ACC112 (cell line): ENCODE data around the gene CHST11.
"Not testable (repeated sequence)": the region's sequence is repeated elsewhere in the genome, so short reads cannot be mapped to it uniquely, and the experiment has no call there.

Experiments
- H2AFZ ChIP-seq: fragments of 200-600 bp; sonication (generic); one replicate; pipeline ENCODE4 v1.6.0; 2017; ENCODE audit warnings: antibody characterized with exemption, low read length; ENCODE audit not compliant: unreplicated experiment
- H3K27ac ChIP-seq: fragments of 200-600 bp; sonication (generic); 2 replicates; pipeline ENCODE4 v1.5.1; 2014; ENCODE audit warnings: low read depth, mild to moderate bottlenecking, antibody characterized with exemption, low read length, moderate library complexity
- H3K27me3 ChIP-seq: fragments of 200-600 bp; sonication (generic); 2 replicates; pipeline ENCODE4 v1.6.1; 2014; ENCODE audit warnings: mild to moderate bottlenecking, antibody characterized with exemption, low read length, moderate library complexity, mixed read lengths; ENCODE audit not compliant: insufficient read depth
- H3K36me3 ChIP-seq: fragments of 200-600 bp; sonication (generic); 2 replicates; pipeline ENCODE4 v1.6.1; 2016; ENCODE audit warnings: mild to moderate bottlenecking, antibody characterized with exemption, low read length, moderate library complexity, mixed read lengths; ENCODE audit not compliant: insufficient read depth
- H3K4me1 ChIP-seq: fragments of 200-600 bp; sonication (generic); one replicate; pipeline ENCODE4 v1.6.1; 2016; ENCODE audit warnings: low read length, mixed read lengths; ENCODE audit not compliant: insufficient read depth, unreplicated experiment, control insufficient read depth
- H3K4me3 ChIP-seq: fragments of 200-600 bp; sonication (generic); 2 replicates; pipeline ENCODE4 v1.5.1; 2014; ENCODE audit warnings: mild to moderate bottlenecking, low read depth, low read length
- H3K79me2 ChIP-seq: fragments of 200-600 bp; sonication (generic); one replicate; pipeline ENCODE4 v1.6.0; 2016; ENCODE audit warnings: low read length; ENCODE audit not compliant: control insufficient read depth, unreplicated experiment, insufficient read depth

Gene CHST11

DNA sequence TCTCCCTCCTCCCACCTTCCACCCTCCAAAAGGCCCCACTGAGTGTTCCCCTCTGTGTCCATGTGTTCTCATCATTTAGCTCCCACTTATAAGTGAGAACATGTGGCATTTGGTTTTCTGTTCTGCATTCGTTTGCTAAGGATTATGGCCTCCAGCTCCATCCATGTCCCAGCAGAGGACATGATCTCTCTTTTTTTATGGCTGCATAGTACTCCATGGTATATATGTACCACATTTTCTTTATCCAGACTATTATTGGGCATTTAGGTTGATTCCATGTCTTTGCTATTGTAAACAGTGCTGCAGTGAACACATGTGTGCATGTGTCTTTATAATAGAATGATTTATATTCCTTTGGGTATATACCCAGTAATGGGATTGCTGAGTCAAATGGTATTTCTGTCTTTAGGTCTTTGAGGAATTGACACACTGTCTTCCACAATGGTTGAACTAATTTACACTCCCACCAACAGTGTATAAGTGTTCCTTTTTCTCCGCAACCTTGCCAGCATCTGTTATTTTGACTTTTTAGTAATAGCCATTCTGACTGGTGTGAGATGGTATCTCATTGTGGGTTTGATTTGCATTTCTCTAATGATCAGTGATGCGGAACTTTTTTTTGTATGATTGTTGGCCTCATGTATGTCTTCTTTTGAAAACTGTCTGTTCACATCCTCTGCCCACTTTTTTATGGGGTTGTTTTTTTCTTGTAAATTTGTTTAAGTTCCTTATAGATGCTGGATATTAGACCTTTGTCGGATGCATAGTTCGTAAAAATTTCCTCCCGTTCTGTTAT lies 287.2 kb downstream of the CHST11 start:
- H3K79me2 ChIP-seq = not testable (repeated sequence)

DNA sequence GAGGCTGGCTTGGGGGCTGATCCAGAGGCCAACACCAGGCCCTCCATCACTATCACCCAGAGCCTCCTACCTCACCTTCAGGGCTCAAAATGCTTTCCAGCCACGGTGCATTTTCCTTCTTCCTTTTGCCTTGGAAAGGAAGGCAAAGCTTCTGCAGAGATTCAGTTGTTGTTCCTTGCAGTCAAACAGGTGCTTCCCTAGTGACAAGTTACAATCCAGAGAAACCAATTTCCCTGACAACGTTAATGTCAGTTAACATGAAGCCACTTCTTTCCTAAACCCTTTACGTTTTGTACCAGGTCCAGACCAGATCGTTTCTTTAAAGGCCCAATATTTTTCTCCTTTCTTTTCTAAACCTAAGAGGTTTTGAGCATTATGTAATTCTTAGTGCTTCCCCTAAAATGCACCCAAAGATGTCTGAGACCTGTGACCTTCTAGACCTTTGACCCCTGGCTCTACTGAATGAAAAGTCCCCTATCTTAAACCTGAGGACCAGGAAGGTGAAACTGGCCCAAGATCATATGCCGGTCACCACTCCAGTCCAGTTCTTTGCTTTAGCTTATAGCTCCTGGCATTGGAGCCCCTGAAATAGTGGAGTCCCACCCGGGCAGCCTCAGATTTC lies 289.8 kb downstream of the CHST11 start:
- no peaks in the 10 kb centered on the region for H3K27me3 ChIP-seq
- H3K36me3 ChIP-seq = no peaks in the 10 kb centered on the region
- H3K79me2 ChIP-seq = no peaks in the 10 kb centered on the region
- no peak overlapping the region for H3K27ac ChIP-seq
- no peak overlapping the region for H2AFZ ChIP-seq
- H3K4me1 ChIP-seq = no peaks in the 10 kb centered on the region
- H3K4me3 ChIP-seq = no peak overlapping the region

More for the DNA sequence above, 287.2 kb downstream of the CHST11 start:
- H3K36me3 ChIP-seq, H3K4me3 ChIP-seq, H3K27ac ChIP-seq, H3K27me3 ChIP-seq, H2AFZ ChIP-seq, H3K4me1 ChIP-seq: not testable (repeated sequence)

DNA sequence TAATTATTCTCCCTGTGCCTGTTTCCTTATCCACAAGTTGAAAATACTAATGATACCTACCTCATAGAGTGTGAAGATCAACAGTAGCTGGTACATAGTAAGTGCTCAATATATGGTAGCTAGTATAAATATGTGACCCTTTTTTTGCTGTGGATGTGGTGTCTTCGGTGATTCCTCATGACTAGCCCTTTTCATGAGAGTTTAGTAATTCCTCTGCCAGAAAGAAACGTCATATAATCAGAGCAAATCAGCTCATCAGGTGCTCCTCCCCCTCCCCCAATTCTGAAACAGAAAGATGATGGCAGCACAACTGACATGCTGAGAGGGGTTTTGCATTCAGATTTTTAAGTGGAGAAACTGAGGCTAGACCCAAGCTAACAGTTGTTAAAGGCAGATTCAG lies 290.6 kb downstream of the CHST11 start:
- Histone ChIP-seq H3K27ac (no peak overlapping the region), H3K79me2 (no peaks in the 10 kb centered on the region), H3K27me3 (no peaks in the 10 kb centered on the region), H3K4me1 (no peaks in the 10 kb centered on the region), H3K36me3 (no peaks in the 10 kb centered on the region), H2AFZ (no peak overlapping the region), H3K4me3 (no peak overlapping the region)

DNA sequence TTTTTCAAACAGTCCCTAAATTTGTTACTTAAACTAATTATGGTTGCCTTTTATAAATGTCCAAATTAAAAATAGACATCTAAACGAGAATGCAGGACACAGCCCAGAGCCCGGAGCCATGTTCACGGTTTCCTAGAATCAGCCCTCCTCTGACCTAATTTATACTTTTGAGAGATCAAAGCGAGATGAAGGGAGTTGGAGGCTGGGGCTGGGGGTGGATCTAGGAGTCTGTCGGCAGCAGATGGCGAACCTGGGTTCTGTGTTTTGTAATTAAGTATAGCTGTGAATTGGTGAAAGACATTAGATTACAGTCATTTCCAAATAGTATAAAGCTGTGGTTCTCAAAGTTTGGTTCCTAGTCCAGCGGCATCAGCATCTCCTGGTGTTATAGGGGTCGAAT lies 291.2 kb downstream of the CHST11 start:
- Histone ChIP-seq H2AFZ (no peak overlapping the region), H3K4me1 (no peaks in the 10 kb centered on the region), H3K36me3 (no peaks in the 10 kb centered on the region), H3K27ac (no peak overlapping the region), H3K79me2 (no peaks in the 10 kb centered on the region), H3K27me3 (no peaks in the 10 kb centered on the region), H3K4me3 (no peak overlapping the region)

DNA sequence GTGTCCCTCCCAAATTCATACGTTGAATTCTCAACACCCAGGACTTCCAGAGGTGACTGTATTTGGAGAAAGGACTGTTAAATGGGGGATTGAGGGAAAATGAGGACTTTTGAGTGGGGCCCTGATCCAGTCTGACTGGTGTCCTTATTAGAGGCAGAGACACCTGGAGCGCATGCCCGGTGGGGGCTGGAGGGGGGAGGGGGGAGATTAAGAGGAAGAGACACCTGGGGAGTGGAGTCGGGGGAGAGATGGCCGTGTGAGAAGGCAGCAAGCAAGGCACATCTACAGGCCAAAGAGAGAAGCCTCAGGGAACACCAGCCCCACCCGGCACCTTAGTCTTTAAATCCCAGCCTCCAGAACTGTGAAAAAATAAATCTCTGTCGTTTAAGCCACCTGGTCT lies 291.6 kb downstream of the CHST11 start:
- Histone ChIP-seq H3K79me2 (no peaks in the 10 kb centered on the region), H3K27ac (no peak overlapping the region), H3K27me3 (no peaks in the 10 kb centered on the region), H2AFZ (no peak overlapping the region), H3K36me3 (no peaks in the 10 kb centered on the region), H3K4me3 (no peak overlapping the region), H3K4me1 (no peaks in the 10 kb centered on the region)

DNA sequence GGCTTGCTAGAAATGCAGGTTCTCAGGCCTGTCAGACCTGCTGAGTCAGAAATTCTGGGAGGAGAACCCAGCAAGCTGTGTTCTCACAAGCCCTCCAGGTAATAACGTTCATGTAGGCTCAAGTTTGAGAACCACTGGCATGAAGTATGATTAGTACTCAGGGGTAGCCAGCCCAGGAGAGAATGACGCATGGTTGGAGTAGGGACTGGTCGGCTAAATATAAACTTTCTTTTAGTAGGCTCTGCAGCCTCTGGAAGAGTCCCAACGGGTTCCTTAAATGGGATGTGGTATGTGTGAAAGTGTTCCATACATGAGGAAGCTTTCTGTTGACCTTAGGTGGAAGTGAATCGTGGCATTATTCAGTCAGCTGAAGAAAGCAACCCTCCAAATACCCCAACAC lies 292.0 kb downstream of the CHST11 start:
- no peaks in the 10 kb centered on the region for H3K27me3 ChIP-seq
- no peaks in the 10 kb centered on the region for H3K36me3 ChIP-seq
- H2AFZ ChIP-seq = no peak overlapping the region
- H3K79me2 ChIP-seq = no peaks in the 10 kb centered on the region
- no peak overlapping the region for H3K27ac ChIP-seq
- H3K4me3 ChIP-seq = no peak overlapping the region
- no peaks in the 10 kb centered on the region for H3K4me1 ChIP-seq

DNA sequence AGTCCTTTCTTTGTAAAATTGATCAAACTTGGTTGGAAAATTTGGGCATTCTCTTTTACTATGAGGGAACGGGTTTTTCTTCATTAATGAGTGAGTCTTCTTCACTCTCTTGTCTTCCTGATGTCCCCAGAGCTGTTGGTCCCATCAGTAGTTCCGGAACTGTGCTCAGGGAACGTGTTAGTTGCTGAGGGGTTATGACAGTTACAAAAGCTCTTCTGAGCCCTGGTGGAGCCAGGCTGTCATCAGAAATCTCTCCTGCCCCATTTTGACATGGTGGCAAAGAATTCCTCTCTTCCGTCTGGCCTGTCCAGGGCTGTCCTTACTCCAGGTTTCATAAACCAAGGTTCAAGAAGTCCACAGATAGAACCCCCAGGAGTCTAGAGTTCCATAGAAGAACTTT lies 292.8 kb downstream of the CHST11 start:
- no peaks in the 10 kb centered on the region for H3K79me2 ChIP-seq
- no peak overlapping the region for H2AFZ ChIP-seq
- no peak overlapping the region for H3K4me3 ChIP-seq
- H3K4me1 ChIP-seq = no peaks in the 10 kb centered on the region
- H3K27ac ChIP-seq = no peak overlapping the region
- no peaks in the 10 kb centered on the region for H3K27me3 ChIP-seq
- H3K36me3 ChIP-seq = no peaks in the 10 kb centered on the region

DNA sequence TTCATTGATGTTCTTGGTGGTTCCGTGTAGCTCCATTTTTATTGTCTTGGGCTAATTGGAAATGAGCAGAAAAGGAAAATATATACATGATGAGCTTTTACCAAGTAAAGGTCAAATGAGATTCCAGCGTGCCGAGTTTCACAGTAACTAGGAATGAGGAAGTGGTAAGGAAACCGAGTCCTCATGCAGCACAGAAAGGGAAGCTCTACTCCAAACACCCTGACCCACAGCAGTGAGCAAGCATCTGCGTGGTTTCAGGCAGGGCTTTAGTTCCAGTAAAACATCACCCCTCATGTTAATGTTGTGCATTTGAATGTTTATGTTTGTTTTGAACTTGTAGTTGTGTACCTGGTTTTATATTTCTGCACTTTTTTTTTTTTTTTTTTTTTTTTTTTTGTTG lies 293.3 kb downstream of the CHST11 start:
- Histone ChIP-seq H3K27ac (no peak overlapping the region), H3K27me3 (no peaks in the 10 kb centered on the region), H3K36me3 (no peaks in the 10 kb centered on the region), H2AFZ (no peak overlapping the region), H3K79me2 (no peaks in the 10 kb centered on the region), H3K4me3 (no peak overlapping the region), H3K4me1 (no peaks in the 10 kb centered on the region)

DNA sequence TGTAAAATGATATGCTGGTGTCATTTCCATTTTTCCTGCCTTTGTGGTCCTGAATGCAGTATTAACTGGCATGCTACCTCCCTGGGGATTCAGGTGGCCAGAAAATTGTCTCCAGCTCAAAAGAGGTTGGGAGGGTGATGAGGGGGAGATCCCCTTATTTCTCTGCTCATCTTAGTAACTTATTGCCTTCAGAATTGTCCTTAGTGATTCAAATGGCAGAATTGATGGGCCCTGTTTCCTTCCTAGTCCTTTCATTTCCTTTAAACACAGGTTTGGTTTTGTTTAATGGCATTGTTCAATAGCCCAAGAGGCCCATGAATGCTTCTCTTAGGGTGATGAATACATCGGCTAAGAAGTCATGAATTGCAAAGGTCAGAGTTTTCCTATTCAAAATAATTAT lies 294.4 kb downstream of the CHST11 start:
- no peaks in the 10 kb centered on the region for H3K79me2 ChIP-seq
- no peaks in the 10 kb centered on the region for H3K4me1 ChIP-seq
- no peak overlapping the region for H3K4me3 ChIP-seq
- no peak overlapping the region for H3K27ac ChIP-seq
- no peak overlapping the region for H2AFZ ChIP-seq
- H3K27me3 ChIP-seq = no peaks in the 10 kb centered on the region
- H3K36me3 ChIP-seq = no peaks in the 10 kb centered on the region

DNA sequence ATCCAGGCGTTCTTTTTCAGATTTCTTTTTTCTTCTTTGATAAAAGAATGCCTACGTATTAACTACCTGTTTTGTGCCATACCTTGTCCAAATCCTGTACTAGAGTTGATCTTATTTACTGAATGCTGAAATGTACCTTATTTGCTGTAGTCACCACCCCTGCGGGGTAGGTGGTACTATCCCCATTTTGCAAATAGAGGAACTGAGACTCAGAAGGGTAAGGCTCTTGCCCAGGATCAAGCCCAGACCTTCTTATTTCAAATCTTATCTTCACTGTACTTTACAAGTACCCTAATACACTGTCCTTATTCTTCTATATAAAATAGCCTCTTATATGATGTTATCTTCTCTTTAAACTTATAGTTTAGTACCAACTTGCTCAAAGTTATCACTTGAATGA lies 294.8 kb downstream of the CHST11 start:
- H3K36me3 ChIP-seq = no peaks in the 10 kb centered on the region
- no peaks in the 10 kb centered on the region for H3K79me2 ChIP-seq
- no peaks in the 10 kb centered on the region for H3K27me3 ChIP-seq
- no peaks in the 10 kb centered on the region for H3K4me1 ChIP-seq
- H3K4me3 ChIP-seq = no peak overlapping the region
- no peak overlapping the region for H2AFZ ChIP-seq
- no peak overlapping the region for H3K27ac ChIP-seq

DNA sequence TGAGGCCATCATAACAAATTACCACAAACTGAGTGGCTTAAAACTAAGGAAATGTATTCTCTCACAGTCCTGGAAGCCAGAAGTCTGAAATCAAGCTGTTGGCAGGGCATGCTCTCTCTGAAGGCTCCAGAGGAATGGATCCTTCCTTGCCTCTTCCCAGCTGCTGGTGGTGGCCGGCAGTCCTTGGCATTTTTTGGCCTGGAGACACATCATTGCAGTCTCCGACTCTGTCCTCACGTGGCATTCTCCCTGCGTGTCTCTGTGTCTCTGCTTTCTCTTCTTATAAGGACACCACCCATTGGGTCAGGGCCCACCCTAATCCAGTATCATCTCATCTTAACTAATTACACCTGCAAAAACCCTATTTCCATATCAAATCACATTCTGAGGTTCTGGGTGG lies 295.3 kb downstream of the CHST11 start:
- Histone ChIP-seq H3K4me1 (no peaks in the 10 kb centered on the region), H3K79me2 (no peaks in the 10 kb centered on the region)

More for the DNA sequence above, 295.3 kb downstream of the CHST11 start:
- Histone ChIP-seq H3K36me3 (no peaks in the 10 kb centered on the region), H3K27ac (no peak overlapping the region), H3K4me3 (no peak overlapping the region), H2AFZ (no peak overlapping the region), H3K27me3 (no peaks in the 10 kb centered on the region)
